LHCN-M2 (cell line): ENCODE results near the gene TSPAN7. TPM values are rescaled to one million over a fixed set of nuclear protein-coding genes. Genes with fewer than 3 reads are reported as not detected.

ENCODE experiments used
- DNase-seq: peaks from one replicate; pipeline ENCODE4 v3.0.0-alpha.2; 2012; ENCODE audit warnings: low read depth
- total RNA-seq: library from RNA; depleted of rRNA; stranded (reverse); fragments of >200 nt; gene quantifications from 2 replicates; pipeline ENCODE4 v1.2.3, GENCODE V29; 2014

TSPAN7 gene
- total RNA-seq, 1 experiment from 2014 or later: 1.8 TPM

DNA sequence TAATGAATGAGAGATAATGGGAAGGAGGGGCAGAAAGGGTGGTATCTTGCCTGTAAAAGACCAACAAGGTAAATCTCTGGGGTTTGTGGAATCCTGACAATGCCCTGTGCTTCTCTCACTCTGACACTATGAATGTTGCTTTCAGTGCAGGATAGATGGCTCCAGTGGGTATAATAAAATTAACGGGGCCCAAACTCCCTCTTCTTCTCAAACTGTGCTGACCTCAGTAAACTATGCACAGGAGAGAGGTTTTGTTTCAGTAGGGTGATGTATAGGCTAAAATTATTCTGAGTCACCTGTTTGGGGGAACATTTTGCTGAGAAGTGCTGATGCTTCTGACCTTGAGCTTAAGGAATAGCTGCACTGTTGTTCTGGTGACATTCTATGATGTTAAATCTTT lies 82.6 kb downstream of the TSPAN7 start:
- no peak for DNase-seq

DNA sequence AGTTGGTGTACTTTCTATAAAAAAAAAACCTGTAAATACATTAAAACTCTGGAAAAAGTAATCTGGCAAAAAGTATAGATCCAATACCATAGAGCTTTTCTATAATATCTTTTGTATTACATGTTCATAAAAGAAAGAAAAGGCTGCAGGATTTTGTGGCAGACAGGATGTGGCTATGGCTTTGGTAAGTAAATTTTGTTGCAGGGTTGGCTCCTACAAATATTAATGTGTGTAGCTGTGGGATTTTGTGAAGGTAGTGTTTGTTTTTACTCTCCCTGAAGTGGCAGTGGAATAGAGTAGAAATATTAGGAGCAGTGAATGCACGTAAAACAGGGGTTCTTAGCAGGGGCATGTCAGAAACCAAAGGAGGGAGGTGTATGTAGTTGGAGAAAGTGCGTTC lies 84.8 kb downstream of the TSPAN7 start:
- DNase-seq: no peak

DNA sequence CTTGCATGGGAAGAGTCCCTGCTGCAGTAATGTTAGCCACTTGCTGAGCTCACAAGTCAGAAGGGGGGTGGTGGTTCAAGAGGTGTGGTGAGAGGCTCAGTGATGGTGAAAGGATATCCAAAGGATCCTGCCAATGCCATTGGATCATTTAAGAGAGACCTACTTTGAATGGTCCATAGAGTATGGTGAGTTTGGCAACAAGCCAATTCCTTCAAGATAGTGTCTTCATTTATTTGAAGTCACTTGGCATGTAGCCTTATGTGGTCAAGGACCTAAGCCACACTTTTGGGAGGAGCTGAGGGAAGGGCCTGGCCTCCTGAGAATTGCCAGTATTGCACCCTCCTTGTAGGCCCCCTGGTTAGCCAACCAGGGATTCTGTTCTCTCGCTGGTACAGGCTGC lies 87.9 kb downstream of the TSPAN7 start:
- no peak for DNase-seq

DNA sequence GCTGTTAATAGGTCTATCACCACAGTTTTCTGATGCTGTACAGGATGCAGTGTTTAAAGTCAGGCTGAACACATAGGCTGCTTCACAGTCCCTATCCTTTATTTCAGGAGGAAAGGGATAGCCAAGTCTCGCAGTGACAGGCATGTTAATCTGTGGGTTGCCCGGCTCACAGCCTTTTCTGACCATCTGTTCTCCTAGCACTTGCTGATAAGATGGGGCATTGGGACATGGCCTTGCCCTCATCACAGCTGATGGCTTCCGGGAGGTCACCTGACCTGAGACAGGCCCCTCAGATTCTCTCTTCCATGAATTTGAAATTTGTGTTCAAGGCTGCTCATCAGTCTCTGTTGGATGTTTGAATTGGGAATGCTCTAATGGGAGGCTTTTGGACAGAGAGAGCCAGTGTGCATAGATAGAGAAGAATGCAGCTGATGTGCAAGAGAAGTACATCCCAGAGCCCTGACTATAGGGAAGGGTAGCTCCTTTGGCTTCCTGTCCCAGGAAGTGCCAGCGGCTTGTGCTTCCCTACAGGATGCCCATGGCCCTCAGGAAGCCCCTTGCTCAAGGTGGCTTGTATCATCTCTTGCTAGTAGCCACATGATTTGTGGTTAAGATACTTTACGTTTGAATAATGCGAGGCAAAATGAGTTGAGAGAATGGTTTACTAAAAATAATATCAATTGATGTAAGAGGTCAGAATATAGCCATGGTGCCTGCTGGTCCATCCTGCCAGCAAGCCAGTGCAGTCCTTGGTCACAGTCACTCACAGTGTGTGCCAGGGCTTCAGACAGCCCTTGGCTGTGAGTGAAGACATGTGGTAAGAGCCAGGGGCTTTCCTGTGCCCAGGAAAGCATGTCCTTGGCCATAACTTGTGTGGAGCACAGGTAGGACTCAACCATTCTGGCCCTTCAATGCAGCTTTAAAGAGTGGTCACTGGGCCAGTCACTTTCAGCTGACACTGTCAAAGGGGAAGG lies 88.6 kb downstream of the TSPAN7 start:
- no peak for DNase-seq

DNA sequence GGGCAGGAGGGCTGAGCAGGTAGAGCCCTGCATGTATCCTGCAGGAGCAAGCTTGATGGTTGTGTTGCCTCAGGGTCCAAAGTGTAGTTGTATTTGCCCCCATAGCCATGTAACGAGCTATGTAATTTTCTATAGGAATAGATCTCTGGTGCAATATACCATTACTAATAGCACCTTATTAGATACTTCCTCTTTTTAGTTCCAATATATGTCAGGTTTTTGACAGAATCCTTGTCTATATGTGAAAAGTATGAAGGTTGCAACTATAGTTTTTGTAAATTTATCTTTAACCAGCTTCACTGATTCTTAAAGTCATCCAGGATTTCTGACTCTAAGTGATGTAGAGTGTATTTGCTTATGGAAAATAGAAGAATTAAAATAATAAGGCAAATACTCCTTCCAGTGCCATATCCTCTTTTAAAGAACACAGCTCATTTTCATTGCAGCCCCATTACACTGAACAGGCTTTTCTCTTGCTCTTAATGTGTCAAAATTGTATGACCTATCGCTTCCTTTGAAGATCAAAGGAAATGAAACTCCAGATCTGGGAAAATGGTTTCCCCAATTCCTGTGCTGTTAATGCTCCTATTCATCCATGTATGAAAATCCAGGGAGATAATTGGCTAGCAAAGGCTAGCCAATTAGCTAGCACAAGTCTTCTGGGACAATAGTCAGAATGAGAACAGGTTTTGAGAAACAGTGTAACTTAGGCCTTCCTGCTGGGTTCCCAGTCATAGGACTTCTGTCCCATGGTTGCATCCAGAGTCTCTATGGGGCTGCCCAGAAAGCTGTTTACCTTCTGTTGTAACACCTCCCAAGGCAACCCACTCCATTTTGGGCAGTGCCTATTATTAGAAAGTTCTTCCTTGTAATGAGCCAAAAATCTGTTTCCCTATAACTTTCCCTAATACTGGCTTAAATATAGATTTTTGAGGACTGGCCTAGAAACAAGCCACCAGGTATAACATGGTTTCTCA lies 90.6 kb downstream of the TSPAN7 start:
- DNase-seq: no peak

DNA sequence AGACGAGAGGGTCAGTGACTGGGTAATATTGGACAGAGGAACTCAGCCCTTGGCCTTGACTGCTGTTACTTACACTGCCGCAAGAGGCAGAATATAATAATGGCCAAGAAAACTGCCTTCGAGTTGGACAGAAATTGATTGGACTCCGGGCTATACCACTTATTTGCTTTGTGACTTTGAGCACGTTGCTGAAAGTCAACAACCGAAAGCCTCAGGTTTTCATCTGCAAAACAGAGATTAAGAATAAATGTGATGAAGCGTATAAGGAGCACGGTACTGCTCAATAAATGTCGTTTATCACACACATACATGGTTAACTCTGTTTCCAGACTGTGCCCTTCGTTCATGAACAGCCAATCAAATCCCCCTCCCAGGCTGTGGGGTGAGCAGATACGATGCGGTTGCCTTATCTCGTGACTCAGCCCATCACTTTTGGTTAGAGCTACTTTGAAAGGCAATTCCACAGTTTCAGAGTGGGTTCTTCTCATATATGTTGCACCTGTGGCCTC lies 91.6 kb downstream of the TSPAN7 start:
- DNase-seq: no peak

DNA sequence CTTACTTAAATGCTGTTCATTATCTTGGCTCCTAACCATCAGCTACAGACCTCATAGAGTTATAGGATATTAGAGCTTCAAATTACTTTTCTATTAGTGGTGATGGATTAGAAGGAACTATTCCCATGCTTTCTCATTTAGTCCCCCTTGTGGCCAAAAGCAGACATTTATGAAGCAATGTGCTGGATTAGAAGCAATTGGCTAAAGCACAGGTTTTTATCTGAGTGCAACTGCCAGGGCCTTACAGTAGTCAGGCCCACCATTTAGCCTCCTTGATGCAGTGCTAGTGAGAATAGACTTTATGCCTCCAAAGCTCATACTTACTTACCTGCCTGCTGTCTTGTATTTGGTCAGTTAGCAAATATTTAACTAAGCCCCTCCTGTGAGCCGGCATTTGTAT lies 93.0 kb downstream of the TSPAN7 start:
- peak; percentile 27 for DNase-seq

DNA sequence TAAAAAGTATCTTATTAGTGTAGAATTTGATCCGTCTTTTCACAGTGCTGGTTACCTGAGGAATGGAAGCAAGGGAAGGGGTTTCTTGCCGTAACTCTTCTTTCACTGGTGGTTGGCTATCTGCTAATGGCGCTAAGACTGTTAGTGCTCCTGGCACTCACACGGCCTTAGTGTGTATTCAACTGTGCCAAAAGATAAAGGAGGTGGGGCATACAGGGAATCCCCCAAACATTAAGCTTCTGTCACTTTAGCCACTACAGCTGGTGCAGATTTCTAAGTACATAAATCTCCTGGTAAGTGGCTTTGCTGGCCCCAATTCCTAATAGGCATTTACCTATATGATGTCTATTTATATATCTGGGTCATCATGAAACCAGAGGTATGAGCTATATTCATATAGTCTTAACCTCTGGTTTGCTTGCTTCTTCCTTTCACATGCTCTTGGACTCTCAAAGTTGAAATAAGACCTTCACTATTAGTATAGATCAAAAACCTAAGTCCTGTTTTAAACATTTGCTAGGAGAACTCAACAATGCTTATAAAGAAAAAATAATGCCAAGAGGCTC lies 95.1 kb downstream of the TSPAN7 start:
- no peak for DNase-seq

DNA sequence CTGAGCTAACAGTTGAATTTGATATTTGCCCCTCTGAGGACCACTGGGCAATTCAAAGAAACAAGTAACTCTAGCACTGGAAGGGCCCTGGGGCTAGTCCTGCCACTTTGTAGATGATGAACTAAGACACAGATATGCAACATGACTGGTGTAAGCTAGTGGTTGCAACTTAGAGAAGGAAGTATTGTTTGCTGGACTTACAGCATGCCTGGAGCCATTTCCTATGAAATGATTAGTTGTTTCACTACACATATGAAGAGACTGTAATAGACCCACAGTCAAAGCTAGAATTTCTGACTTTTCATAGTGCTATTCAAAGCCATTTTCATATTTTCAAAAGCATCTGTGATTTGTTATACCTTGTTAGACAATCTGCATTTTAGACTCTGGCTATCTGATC lies 96.2 kb downstream of the TSPAN7 start:
- DNase-seq: no peak

DNA sequence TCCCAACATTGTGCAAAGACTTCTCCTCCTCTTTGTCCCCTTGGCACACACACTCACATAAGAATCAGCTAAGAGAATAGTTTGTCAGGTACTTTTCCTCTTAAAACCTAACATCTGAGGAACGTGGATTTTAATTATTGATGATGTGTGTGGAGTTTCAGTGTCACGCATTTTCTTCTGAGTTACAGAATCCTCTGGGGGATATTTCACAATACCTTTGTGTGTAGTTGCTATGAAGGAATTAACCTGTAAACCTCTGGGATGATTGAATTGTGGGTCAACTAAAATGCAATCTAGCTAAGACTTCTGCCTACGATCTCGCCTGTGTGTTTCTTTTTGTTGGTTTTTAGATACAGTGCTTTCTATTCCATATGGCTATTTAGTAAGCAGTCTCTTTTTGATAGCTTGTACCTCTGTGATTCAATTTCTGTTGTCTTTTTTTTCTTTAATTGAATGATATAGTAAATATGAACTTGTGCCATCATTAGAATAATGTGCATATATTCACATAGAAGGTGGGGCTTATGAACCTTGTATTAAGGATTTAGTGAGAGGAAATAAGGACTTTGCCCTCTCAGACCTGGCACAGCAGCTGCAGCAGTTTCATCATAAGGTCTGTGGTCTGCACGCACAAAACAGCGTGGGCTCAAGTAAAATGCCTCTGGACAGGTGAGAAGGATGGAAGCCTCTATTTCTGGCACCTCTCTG lies 99.2 kb downstream of the TSPAN7 start:
- no peak for DNase-seq

DNA sequence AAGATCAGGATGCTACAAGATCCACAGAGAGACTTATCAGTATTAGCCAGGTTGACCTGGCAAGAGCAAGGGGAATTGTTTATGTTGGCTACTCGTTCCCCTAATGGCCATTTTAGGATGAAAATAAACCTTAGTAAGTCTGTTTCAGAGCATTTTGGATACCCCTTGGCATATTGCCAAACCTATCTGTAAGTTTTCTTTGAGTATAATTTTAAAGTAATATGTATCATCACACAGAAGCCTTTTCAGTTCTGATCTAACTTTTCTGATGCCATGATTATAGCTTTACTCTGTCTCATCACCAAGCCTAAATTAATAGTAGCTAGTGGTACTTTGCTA lies 99.7 kb downstream of the TSPAN7 start:
- DNase-seq: no peak

DNA sequence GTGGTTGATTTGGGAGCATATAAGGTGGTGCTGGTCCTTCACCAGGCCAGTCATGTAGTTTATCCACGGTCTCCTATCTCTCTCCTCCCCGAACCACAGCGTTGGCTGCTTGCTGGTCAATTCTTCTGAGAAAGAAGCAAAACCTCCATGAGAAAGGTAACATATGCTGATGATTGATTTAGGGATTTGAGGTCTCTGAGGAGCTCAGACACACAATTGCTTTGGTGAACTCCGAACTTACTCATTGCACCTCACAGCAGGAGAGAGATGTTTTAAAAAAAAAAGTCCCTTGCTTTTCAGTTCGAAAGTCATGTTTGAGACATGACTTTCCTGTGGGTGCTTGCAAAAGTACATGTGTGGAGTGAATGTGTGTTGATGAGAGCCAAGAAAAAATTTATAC lies 100.2 kb downstream of the TSPAN7 start:
- no peak for DNase-seq

DNA sequence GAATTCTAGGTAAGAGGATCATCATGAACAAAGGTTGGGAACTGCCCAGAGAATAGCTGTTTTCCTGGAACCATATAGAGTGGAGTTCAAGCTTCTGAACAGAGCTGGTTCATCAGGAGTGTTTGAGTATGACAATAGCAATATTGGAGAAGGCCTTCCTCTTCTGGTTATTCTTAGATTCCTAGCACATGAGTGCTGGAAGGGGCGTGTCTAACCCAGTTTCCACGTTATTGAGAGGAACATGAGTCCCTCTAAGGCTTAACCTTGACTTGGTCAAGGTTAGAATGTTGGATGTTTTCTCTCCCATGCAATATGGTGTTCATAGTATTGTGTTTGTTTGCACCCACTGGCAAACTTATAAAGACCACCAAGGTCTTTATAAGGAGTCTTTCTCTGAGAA lies 101.3 kb downstream of the TSPAN7 start:
- DNase-seq: no peak

DNA sequence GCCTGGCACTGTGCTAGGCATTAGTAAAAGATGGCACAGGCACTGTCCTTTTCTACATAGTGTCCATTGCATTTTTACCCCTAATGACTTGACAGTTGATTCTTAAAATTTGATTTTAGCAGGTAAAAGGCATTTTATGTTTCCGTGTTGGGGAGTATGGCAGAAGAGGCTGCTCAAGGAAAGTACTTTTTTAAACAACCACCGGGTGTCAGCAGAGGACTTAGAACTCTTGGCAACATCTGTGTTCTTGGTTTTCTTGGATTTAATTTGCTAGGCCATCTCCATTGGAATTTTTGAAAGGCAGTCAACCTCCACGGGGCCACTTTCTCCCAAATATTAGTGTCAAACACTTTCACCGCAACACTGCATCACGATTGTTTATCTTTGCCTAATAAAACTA lies 102.9 kb downstream of the TSPAN7 start:
- DNase-seq: peak; percentile 36

DNA sequence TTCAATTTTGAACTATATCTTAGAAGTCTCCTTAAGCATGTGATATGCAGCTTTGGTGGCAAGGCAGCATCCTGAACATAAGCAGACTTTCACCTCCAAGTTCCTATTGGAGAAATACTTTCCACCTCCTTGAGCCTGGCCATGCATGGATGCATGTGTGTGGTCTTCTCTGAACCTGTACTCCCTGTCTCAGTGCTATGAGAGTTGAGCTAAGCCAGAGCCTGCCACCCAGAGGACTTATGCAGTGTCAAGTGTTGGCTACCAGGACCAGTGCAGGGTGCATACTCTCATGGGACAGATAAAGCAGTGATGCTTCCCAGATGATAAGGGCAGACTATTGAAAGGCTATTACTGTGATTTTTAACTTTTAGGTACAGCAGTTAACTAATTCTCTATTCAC lies 105.6 kb downstream of the TSPAN7 start:
- no peak for DNase-seq

DNA sequence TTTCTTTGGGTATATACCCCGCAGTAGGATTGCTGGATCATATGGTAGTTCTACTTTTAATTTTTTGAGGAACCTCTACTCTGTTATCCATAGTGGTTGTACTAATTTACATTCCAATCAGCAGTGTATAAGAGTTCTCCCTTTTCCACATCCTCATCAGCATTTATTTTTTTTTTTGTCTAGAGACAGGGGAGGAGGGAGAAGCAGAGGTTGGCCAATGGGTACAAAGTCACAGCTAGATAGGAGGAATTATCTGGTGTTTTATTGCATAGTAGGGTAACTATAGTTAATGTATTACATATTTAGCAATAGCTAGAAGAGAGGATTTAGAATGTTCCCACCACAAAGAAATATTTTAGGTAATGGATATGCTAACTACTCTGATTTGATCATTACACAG lies 107.4 kb downstream of the TSPAN7 start:
- no peak for DNase-seq

DNA sequence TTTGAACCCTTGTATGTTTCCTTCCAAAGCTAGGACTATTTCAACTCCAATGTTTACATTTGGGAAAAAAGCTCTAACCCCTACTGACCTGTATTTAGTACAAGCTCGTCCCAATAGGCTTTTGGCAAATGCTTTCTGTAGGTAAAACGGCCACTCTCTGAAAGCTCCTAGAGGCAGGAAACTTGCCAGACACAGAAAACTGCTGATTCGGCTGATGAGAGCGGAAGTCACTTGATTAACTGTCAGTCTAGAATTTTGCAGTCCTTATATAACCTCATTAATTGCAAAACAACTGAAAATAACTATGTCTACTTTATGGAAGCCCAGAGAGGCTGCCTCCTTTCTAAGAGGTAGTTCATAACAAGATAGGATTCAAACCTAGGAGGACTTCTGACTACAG lies 108.1 kb downstream of the TSPAN7 start:
- DNase-seq: no peak

DNA sequence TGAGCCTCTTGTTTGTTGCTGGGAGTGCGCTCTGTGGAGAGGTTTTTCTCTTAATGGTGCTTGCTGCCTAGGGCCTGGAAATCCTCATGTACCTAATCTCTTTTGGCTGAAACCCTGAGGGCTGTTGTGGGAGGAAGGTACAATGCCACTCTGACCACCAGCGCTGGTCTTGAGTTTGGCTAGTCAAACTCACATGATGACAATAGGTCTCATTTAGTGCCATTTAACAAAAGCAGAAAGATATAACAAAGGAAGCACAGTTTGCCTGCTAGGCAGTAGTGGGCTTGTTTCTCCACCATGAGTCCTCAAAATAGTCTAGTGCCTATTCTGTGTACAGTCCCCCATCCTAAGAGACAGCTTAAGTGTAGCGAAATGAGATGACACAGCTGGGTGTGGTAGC lies 111.3 kb downstream of the TSPAN7 start:
- no peak for DNase-seq

DNA sequence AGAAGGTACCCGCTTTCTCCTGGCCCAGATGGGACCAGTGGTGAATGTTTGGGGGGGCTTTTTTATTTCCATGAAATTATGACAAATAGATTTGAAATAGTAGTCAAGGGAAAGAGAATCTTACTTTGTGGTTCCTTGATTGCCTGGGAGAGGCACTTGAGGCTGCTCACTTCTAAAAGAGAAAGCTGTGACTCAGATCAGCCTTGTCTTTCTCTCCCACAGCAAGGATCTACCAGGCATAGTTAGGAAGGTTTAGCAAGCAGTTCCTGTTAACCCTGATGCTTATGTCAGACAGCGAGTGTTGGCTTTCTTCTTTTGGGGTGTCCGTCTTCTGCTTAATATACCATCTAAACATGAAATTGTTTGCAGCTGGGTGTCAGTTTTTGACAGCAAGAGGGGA lies 114.5 kb downstream of the TSPAN7 start:
- DNase-seq: peak; percentile 14

DNA sequence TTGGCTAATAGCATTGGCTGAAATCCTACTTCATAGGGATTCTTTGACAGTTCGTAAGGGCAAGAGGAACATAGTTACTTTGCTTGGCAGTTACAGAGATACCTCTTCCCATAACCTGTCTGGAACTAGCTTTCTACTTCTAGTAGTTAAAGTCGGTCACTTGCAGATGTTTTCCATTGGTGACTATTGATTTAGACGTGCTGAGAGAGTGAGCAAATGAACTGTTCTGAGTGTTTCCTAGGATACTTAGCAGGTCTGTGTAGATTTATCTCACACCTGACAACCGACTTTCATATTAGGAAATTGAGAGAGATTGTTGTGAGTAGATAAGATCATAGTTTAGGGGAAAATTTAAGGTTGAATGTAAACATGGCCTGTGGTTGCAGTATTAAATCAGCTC lies 116.8 kb downstream of the TSPAN7 start:
- no peak for DNase-seq

DNA sequence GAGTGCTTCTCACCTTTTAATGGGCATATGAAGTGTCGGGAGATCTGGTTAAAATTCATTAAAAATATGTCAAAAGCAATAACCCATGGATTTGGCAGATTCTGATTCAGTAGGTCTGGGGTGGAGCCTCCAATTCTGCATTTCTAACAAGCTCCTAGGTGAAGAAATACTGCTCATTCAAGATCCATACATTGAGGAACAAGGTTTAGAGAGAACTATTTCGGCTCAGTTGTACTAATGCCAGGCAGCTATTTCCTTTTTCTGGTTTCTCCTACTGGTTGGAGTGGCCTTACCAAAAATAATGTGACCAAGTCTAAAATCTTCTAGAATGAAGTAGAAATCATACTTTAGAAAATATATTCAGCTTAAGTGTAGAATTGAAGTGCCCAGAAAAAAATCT lies 117.5 kb downstream of the TSPAN7 start:
- no peak for DNase-seq
